OCI-M1 (cell line): ENCODE measurements around the gene TRIM37.
"Not testable (repeated sequence)": the region's sequence is repeated elsewhere in the genome, so short reads cannot be mapped to it uniquely, and the experiment has no call there.

Experiments used
- DNase-seq: peaks from one replicate; lab custom pipeline; 2025; lab: John Stamatoyannopoulos, UW

The TRIM37 gene

DNA sequence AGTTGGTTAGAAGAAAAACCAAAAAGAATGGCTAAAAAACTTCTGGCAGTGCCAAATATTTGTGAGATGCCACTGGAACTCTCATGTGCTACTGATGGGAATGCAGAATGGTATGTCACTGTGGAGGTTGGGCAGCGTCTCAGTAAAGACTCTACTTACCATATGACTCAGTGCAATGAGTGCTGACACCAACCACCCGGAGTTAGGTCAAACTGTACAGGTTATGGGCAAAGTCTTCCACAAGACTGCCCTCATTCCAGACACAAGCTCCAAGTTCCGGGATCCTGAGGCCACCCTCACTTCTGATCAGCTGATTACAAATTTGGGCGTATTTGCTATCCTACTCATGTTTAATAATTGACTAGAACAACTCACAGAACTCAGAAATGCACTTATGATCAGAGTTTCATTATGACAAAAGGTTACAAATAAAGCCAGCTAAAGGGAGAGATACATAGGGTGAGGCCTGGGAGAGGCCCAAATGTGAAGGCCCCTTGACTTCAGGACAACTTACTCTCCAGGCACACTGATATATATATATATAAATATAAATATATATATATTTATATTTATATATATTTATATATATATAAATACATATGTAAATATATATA lies 114.9 kb downstream of the TRIM37 start:
- no peak for DNase-seq

GRCh38 chr17:58989629-58990028 lies 117.1 kb downstream of the TRIM37 start:
- DNase-seq = no peak

GRCh38 chr17:58985971-58986370 lies 120.7 kb downstream of the TRIM37 start:
- no peak for DNase-seq

GRCh38 chr17:58985367-58985766 lies 121.3 kb downstream of the TRIM37 start:
- peak; percentile 42 for DNase-seq

DNA sequence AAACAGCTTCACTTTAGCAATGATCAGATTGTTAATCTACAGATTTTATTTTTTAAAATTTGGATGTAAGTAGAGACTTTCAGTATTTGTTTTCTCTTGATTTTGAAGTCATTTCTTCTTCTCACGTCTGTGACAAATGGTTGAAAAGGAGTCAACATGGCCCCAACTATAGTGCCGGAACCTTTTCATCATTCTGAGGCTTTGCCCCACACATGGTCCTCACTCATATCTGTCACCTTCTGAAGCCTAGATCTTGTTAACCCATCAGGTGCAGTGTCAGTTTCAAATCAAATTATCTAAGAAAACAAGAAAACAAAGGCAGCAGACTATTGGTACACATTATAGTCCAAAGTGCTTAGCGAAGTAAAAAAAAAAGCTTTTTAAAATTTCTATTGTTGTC lies 124.1 kb downstream of the TRIM37 start:
- DNase-seq = no peak

DNA sequence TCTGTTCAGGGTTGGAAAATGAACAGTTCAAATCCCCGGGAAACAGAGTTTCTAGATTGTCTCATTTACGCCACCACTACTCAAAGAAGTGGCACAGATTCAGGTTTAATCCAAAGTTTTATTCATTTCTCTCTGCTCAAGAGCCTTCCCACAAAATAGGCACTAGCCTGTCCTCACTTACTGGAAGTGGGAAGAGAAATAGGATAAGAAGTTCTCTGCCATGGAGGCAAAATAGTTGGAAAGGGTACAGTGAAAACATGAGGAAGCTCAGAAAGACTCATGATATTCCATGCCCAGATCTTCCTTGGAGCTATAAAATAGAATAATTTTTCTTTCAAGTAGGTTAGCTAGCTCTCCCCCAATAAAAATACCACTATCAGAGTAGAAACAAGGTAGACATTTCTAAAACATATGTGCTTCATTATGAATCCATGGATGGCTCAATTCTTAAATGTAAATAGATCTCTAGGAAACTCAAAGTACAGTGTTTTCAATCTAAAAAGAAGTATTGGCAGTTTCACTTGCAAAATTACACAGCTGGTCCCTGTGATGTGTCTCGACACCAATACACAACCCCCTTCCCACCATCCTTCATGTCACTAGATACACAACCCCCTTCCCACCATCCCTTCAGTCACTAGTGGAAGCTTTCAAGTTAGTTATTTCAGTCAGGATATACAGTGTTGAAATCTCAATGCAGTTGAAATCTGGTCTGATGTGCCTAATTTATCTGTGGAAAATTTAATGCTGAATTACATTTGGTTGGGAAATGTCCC lies 125.8 kb downstream of the TRIM37 start:
- no peak for DNase-seq

GRCh38 chr17:58976541-58976940 lies 130.1 kb downstream of the TRIM37 start:
- no peak for DNase-seq

DNA sequence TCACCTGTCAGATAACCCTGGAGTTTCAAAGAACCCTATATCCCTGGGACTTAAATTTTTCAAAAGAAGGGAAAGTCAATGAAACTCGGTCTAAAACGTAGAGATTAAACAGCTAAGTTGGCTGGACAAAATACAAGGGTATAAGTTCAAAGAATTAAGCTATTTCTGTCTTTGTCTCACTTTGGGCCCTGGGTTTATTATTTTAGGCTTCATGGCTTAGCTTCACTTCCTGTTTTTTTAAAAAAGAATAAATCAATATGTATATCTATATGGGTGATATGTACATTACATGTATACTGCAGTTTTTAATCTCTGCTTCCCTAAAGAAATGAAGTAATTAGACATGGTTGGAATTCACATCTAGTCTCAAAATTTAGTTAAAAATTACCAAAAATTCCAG lies 132.3 kb downstream of the TRIM37 start:
- no peak for DNase-seq

- no peak for DNase-seq
Observed at GRCh38 chr17:58970609-58971450, 135.8 kb downstream of the TRIM37 start.

GRCh38 chr17:58969612-58970011 lies 137.1 kb downstream of the TRIM37 start:
- DNase-seq = no peak

- DNase-seq = no peak
Observed at GRCh38 chr17:58969156-58969555, 137.5 kb downstream of the TRIM37 start.

DNA sequence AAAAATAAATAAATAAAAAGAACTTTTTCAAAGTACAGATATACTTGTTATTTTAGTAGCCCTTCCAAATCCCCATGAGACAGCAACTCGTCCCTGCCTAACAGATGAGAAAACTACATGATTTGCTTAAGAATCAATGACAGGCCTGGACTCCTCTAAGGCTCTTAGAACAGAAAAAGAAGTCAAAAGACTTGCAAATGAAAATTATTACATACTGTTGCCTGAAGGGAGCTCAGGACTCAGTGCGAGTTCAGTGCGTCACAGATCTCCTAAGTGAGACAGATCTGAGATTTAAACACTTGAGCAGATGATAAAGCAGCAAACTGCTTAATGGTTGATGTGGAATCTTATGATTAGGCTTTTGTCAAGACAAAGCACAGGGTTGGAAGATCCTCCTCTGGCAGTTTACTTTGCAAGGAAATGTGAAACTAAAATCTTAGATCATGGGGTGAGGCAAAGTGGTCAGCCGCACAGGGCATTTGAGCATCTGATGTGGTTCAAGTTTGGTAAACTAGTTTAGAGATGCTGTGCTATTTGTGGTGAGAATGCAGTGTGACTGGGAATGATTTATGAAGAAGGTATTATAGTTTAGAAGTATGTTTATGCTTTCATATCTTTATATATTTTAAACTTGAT lies 138.1 kb downstream of the TRIM37 start:
- DNase-seq = peak; percentile 40

- no peak for DNase-seq
Observed at GRCh38 chr17:58966208-58966607, 140.5 kb downstream of the TRIM37 start.

- DNase-seq = no peak
Observed at GRCh38 chr17:58965221-58965620, 141.5 kb downstream of the TRIM37 start.

GRCh38 chr17:58960068-58960467 lies 146.6 kb downstream of the TRIM37 start:
- DNase-seq = peak; percentile 67

DNA sequence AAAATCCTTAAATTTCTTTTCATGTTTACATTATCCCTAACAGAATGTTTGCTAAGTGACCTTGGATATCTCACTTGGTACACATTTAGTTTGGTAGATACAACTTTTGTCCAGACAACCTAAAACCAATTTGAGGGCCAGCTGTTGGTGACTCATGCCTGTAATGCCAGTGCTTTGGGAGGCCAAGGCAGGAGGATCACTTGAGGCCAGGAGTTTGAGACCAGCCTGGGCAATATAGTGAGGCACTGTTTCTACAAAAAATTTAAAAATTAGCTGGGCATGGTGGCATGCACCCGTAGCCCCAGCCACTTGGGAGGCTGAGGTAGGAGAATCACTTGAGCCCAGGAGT lies 149.0 kb downstream of the TRIM37 start:
- not testable (repeated sequence) for DNase-seq

DNA sequence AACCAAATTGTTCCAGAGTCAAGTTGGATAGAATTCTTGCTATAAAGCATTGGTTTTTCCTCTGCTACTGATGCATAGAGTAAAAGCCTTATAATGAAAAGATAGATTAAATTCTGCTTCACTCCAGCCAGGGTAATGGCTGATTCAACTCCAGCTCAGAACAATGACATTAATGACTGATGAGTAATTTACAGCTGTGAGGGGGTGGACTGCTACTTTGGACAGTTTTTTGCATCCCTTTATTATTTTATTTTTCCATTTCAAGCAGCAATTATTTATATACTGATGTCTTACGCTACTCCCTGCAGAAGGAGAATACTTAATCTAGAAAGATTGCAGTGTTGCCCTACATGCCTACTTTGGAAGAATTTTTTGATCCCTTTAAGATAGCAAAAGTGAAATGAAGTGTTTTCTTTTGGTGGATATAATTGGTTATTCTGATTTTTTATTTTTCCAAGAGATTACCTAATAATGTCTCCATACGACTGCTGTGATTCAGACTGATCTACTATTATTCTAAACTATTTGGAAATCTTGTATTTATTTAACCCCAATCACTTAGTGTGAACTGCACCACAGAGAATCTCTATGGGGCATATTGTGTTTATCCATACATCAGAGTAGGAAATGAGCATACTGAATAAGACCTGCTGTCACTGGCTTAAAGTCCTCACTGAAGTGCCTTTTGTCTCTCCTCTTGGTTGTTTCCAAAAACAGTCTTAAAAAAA lies 149.5 kb downstream of the TRIM37 start:
- DNase-seq = no peak

GRCh38 chr17:58954358-58954757 lies 152.3 kb downstream of the TRIM37 start:
- DNase-seq = not testable (repeated sequence)

GRCh38 chr17:58947824-58948223 lies 158.9 kb downstream of the TRIM37 start:
- no peak for DNase-seq

DNA sequence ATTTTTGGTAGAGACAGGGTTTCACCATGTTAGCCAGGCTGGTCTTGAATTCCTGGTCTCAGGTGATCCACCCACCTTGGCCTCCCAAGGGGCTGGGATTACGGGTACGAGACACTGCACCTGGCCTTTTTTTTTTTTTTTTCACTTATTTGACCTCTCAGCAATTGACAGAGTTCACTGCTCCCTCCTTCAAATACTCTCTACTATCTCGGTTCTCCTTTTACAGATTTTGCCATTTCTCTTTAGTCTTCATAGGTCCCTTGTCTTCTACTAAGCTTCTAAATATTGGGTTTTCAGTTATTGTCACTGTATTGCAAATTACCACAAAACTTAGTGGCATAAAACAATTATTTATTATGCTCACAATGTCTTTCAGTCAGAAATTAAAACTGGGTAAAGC lies 159.3 kb downstream of the TRIM37 start:
- no peak for DNase-seq

DNA sequence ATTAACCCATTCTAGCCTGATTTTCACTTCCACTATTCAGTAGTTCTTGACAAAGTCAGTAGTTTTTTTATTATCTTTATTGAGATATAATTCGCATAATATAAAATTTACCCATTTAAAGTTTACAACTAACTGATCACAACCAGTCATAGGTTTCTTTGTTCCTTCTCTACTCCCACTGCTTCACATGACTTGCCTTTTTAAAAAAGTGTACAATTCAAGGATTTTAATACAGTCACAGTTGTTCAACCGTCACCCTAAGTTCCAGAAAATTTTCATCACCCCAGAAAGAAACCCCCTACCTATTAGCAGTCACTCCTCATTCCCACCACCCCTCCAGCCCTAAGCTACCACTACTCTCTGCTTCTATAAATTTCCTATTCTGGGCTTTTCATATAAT lies 162.5 kb downstream of the TRIM37 start:
- DNase-seq = no peak

- no peak for DNase-seq
Observed at GRCh38 chr17:58936295-58936694, 170.4 kb downstream of the TRIM37 start.
